ENCODE measurements around the gene TRPC1.
"Not testable (repeated sequence)": the region's sequence is repeated elsewhere in the genome, so short reads cannot be mapped to it uniquely, and the experiment has no call there.

Gene TRPC1

GRCh38 chr3:142746646-142747045 is 22.8 kb downstream of the TRPC1 start:
- H3K4me3 ChIP-seq (ENCODE audit: insufficient read depth in 1 of 2, low read depth in 1 of 2, low read length in 2 of 2) = no peak overlapping the region
- 98% methylated on average over 3 of the region's 7 CpGs for WGBS
- H4K8ac ChIP-seq (ENCODE audit: low read length) = no peak overlapping the region
- no peak overlapping the region for H2BK5ac ChIP-seq (ENCODE audit: low read depth, low read length, poor library complexity, severe bottlenecking)
- H3K79me1 ChIP-seq (replicated peaks; ENCODE audit: low read length, poor library complexity, severe bottlenecking) = peaks cover 1% of the 10 kb centered on the region
- no peak overlapping the region for H3K9ac ChIP-seq (ENCODE audit: low read length)
- H2BK15ac ChIP-seq (ENCODE audit: low read depth, poor library complexity, severe bottlenecking) = no peak overlapping the region
- H4K91ac ChIP-seq (ENCODE audit: low read length) = no peak overlapping the region
- no peaks in the 10 kb centered on the region for H3K4me1 ChIP-seq (ENCODE audit: control insufficient read depth, insufficient read depth, low read depth, low read length)
- no peak overlapping the region for H2BK120ac ChIP-seq (ENCODE audit: low read depth, low read length)
- no peak overlapping the region for H2AFZ ChIP-seq (ENCODE audit: low read depth, low read length)
- H3K14ac ChIP-seq (ENCODE audit: low read length in 2 of 2) = no peak overlapping the region
- H2BK12ac ChIP-seq (ENCODE audit: low read length in 2 of 2) = no peak overlapping the region
- peaks cover 8% of the 10 kb centered on the region for H3K9me3 ChIP-seq (ENCODE audit: control insufficient read depth, low read length)
- no peak overlapping the region for H3K4ac ChIP-seq (ENCODE audit: low read depth in 1 of 2, low read length in 2 of 2)
- H3K4me2 ChIP-seq (ENCODE audit: low read length, poor library complexity, severe bottlenecking) = no peak overlapping the region
- H3K18ac ChIP-seq (ENCODE audit: low read depth in 1 of 2, low read length in 2 of 2) = no peak overlapping the region
- H3K27me3 ChIP-seq (ENCODE audit: control insufficient read depth in 1 of 2, insufficient read depth in 1 of 2, low read length in 2 of 2) = no peaks in the 10 kb centered on the region
- no peak for DNase-seq
- no peak overlapping the region for H2AK5ac ChIP-seq (ENCODE audit: low read length, severe bottlenecking)
- H3K27ac ChIP-seq (ENCODE audit: low read length, poor library complexity, severe bottlenecking) = no peak overlapping the region
- peaks cover 0 to 23% of the 10 kb centered on the region in 2 experiments for H3K36me3 ChIP-seq (ENCODE audit: control insufficient read depth in 1 of 2, insufficient read depth in 2 of 2, low read depth in 1 of 2, low read length in 2 of 2)
- H3K23ac ChIP-seq (ENCODE audit: low read length in 2 of 2) = no peak overlapping the region

GRCh38 chr3:142750531-142750930 is 26.7 kb downstream of the TRPC1 start:
- H3K23ac ChIP-seq (ENCODE audit: low read length in 2 of 2); H3K27ac ChIP-seq (ENCODE audit: low read length, poor library complexity, severe bottlenecking); H3K14ac ChIP-seq (ENCODE audit: low read length in 2 of 2); H2BK5ac ChIP-seq (ENCODE audit: low read depth, low read length, poor library complexity, severe bottlenecking); H3K4ac ChIP-seq (ENCODE audit: low read depth in 1 of 2, low read length in 2 of 2); H3K27me3 ChIP-seq (ENCODE audit: control insufficient read depth in 1 of 2, insufficient read depth in 1 of 2, low read length in 2 of 2); H2AFZ ChIP-seq (ENCODE audit: low read depth, low read length); H2BK15ac ChIP-seq (ENCODE audit: low read depth, poor library complexity, severe bottlenecking); H3K9ac ChIP-seq (ENCODE audit: low read length); H2BK12ac ChIP-seq (ENCODE audit: low read length in 2 of 2); H4K91ac ChIP-seq (ENCODE audit: low read length); H2AK5ac ChIP-seq (ENCODE audit: low read length, severe bottlenecking); H3K18ac ChIP-seq (ENCODE audit: low read depth in 1 of 2, low read length in 2 of 2); H3K9me3 ChIP-seq (ENCODE audit: control insufficient read depth, low read length); H3K4me1 ChIP-seq (ENCODE audit: control insufficient read depth, insufficient read depth, low read depth, low read length); H3K4me3 ChIP-seq (ENCODE audit: insufficient read depth in 1 of 2, low read depth in 1 of 2, low read length in 2 of 2); H2BK120ac ChIP-seq (ENCODE audit: low read depth, low read length); DNase-seq; H3K4me2 ChIP-seq (ENCODE audit: low read length, poor library complexity, severe bottlenecking); H3K79me1 ChIP-seq (replicated peaks; ENCODE audit: low read length, poor library complexity, severe bottlenecking); H4K8ac ChIP-seq (ENCODE audit: low read length): not testable (repeated sequence)
- WGBS = 100% methylated on average over 3 of the region's 4 CpGs
- peaks cover 0 to 23% of the 10 kb centered on the region in 2 experiments for H3K36me3 ChIP-seq (ENCODE audit: control insufficient read depth in 1 of 2, insufficient read depth in 2 of 2, low read depth in 1 of 2, low read length in 2 of 2)

DNA sequence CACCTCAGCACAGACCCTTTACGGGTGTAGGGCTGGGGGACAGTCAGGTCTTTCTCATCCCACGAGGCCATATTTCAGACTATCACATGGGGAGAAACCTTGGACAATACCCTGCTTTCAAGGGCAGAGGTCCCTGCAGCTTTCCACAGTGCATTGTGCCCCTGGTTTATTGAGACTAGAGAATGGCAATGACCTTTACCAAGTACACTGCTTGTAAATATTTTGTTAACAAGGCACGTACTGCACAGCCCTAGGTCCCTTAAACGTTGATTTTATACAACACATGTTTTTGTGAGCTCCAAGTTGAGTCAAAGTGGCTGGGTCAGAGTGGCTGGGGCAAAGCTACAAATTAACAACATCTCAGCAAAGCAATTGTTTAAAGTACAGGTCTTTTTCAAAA is 28.8 kb downstream of the TRPC1 start:
- not testable (repeated sequence) for H4K8ac ChIP-seq (ENCODE audit: low read length); H3K9ac ChIP-seq (ENCODE audit: low read length); H3K23ac ChIP-seq (ENCODE audit: low read length in 2 of 2); H2BK15ac ChIP-seq (ENCODE audit: low read depth, poor library complexity, severe bottlenecking); DNase-seq; H3K4me2 ChIP-seq (ENCODE audit: low read length, poor library complexity, severe bottlenecking); H3K79me1 ChIP-seq (replicated peaks; ENCODE audit: low read length, poor library complexity, severe bottlenecking); H3K4me3 ChIP-seq (ENCODE audit: insufficient read depth in 1 of 2, low read depth in 1 of 2, low read length in 2 of 2); H3K4ac ChIP-seq (ENCODE audit: low read depth in 1 of 2, low read length in 2 of 2); H2AK5ac ChIP-seq (ENCODE audit: low read length, severe bottlenecking); H3K4me1 ChIP-seq (ENCODE audit: control insufficient read depth, insufficient read depth, low read depth, low read length); H3K18ac ChIP-seq (ENCODE audit: low read depth in 1 of 2, low read length in 2 of 2); H4K91ac ChIP-seq (ENCODE audit: low read length); H3K27me3 ChIP-seq (ENCODE audit: control insufficient read depth in 1 of 2, insufficient read depth in 1 of 2, low read length in 2 of 2); H2BK12ac ChIP-seq (ENCODE audit: low read length in 2 of 2); H2BK5ac ChIP-seq (ENCODE audit: low read depth, low read length, poor library complexity, severe bottlenecking); H3K9me3 ChIP-seq (ENCODE audit: control insufficient read depth, low read length); H2AFZ ChIP-seq (ENCODE audit: low read depth, low read length); H3K27ac ChIP-seq (ENCODE audit: low read length, poor library complexity, severe bottlenecking); H3K14ac ChIP-seq (ENCODE audit: low read length in 2 of 2); H2BK120ac ChIP-seq (ENCODE audit: low read depth, low read length)
- 92% methylated on average over 3 of the region's 4 CpGs for WGBS
- H3K36me3 ChIP-seq (ENCODE audit: control insufficient read depth in 1 of 2, insufficient read depth in 2 of 2, low read depth in 1 of 2, low read length in 2 of 2) = peaks cover 0 to 23% of the 10 kb centered on the region in 2 experiments

GRCh38 chr3:142754494-142754893 is 30.7 kb downstream of the TRPC1 start:
- WGBS = 100% methylated on average over 1 of the region's 1 CpG
- Histone ChIP-seq H2AK5ac (ENCODE audit: low read length, severe bottlenecking) (no peak overlapping the region), H3K36me3 (ENCODE audit: control insufficient read depth in 1 of 2, insufficient read depth in 2 of 2, low read depth in 1 of 2, low read length in 2 of 2) (peaks cover 0 to 8% of the 10 kb centered on the region in 2 experiments), H2BK12ac (ENCODE audit: low read length in 2 of 2) (no peak overlapping the region), H2AFZ (ENCODE audit: low read depth, low read length) (no peak overlapping the region), H3K23ac (ENCODE audit: low read length in 2 of 2) (no peak overlapping the region), H3K18ac (ENCODE audit: low read depth in 1 of 2, low read length in 2 of 2) (no peak overlapping the region), H4K91ac (ENCODE audit: low read length) (no peak overlapping the region), H3K27me3 (ENCODE audit: control insufficient read depth in 1 of 2, insufficient read depth in 1 of 2, low read length in 2 of 2) (no peaks in the 10 kb centered on the region), H3K14ac (ENCODE audit: low read length in 2 of 2) (no peak overlapping the region), H2BK15ac (ENCODE audit: low read depth, poor library complexity, severe bottlenecking) (no peak overlapping the region), H3K27ac (ENCODE audit: low read length, poor library complexity, severe bottlenecking) (no peak overlapping the region), H2BK5ac (ENCODE audit: low read depth, low read length, poor library complexity, severe bottlenecking) (no peak overlapping the region), H3K9me3 (ENCODE audit: control insufficient read depth, low read length) (no peaks in the 10 kb centered on the region), H3K4me3 (ENCODE audit: insufficient read depth in 1 of 2, low read depth in 1 of 2, low read length in 2 of 2) (no peak overlapping the region), H3K9ac (ENCODE audit: low read length) (no peak overlapping the region), H2BK120ac (ENCODE audit: low read depth, low read length) (no peak overlapping the region), H4K8ac (ENCODE audit: low read length) (no peak overlapping the region), H3K4me1 (ENCODE audit: control insufficient read depth, insufficient read depth, low read depth, low read length) (no peaks in the 10 kb centered on the region), H3K79me1 (replicated peaks; ENCODE audit: low read length, poor library complexity, severe bottlenecking) (no peaks in the 10 kb centered on the region), H3K4me2 (ENCODE audit: low read length, poor library complexity, severe bottlenecking) (no peak overlapping the region), H3K4ac (ENCODE audit: low read depth in 1 of 2, low read length in 2 of 2) (no peak overlapping the region)
- no peak for DNase-seq

Data from mesenchymal stem cell (in vitro differentiated cells and primary cell).